Thyroid gland (tissue), 4 donors: Measurements from ENCODE around the gene MRGPRX1.

Experiments used
- CTCF ChIP-seq, 6 experiments: fragments of 200-600 bp in 3 of 6; fragments of 450-650 bp in 3 of 6; sonication (generic) in 3 of 6; IDR thresholded peaks; one replicate each; pipeline ENCODE4 v1.5.1; 2016 to 2019; ENCODE audit warnings: antibody characterized with exemption in 6 of 6, mild to moderate bottlenecking in 2 of 6, inconsistent platforms in 1 of 6, moderate library complexity in 1 of 6
- POLR2A ChIP-seq, 2 donors: fragments of 450-650 bp; IDR thresholded peaks; one replicate each; pipeline ENCODE4 v1.6.1; 2017; ENCODE audit warnings: antibody characterized with exemption in 2 of 2, mild to moderate bottlenecking in 2 of 2, moderate library complexity in 1 of 2

- TF ChIP-seq CTCF (IDR thresholded peaks at IDR 0.05) (no peak), POLR2A (IDR thresholded peaks at IDR 0.05) (no peak)
Observed at GRCh38 chr11:18890615-18891014, 48.6 kb downstream of the MRGPRX1 start.
